WTC11 (cell line): ENCODE measurements around the gene SLC6A8. TPM values are rescaled to one million over a fixed set of nuclear protein-coding genes. Genes with fewer than 3 reads are reported as not detected.

Source experiments
- ATAC-seq: fragments of 200-7000 bp; cut with Tn5 transposase; 2 replicates; pipeline ENCODE4 v1.10.0; 2021; ENCODE audit warnings: mild to moderate bottlenecking, moderate library complexity
- CTCF ChIA-PET: fragments of 300-600 bp; sonication (Branson Sonifier 250); formaldehyde crosslinking; loops from one replicate; lab custom pipeline; 2021; ENCODE audit warnings: antibody characterized with exemption; lab: Charles Lee
- POLR2A ChIA-PET: fragments of 350-600 bp; sonication (Branson Sonifier 250); formaldehyde crosslinking; loops from one replicate; lab custom pipeline; 2021; ENCODE audit warnings: antibody characterized with exemption; lab: Charles Lee
- DNase-seq: peaks from one replicate; pipeline ENCODE4 v3.0.0; 2021; ENCODE audit warnings: low spot score
- H3K27ac Mint-ChIP-seq: 2 replicates; pipeline ENCODE4 v1.8.0; 2021; ENCODE audit warnings: mixed read lengths
- H3K27me3 Mint-ChIP-seq: 2 replicates; pipeline ENCODE4 v1.8.0; 2021; ENCODE audit warnings: low read depth, mild to moderate bottlenecking, moderate library complexity, mixed read lengths
- H3K36me3 Mint-ChIP-seq: 2 replicates; pipeline ENCODE4 v1.8.0; 2021; ENCODE audit warnings: mixed read lengths
- H3K4me1 Mint-ChIP-seq: 2 replicates; pipeline ENCODE4 v1.8.0; 2022; ENCODE audit warnings: mixed read lengths
- H3K4me3 Mint-ChIP-seq: 2 replicates; pipeline ENCODE4 v1.8.0; 2021; ENCODE audit warnings: mild to moderate bottlenecking, moderate library complexity, mixed read lengths
- H3K9me3 Mint-ChIP-seq: 2 replicates; pipeline ENCODE4 v1.8.0; 2021; ENCODE audit warnings: mixed read lengths
- CBFB ChIP-seq: sonication (generic); formaldehyde crosslinking; IDR thresholded peaks from 2 replicates; pipeline ENCODE4 v1.8.1; 2022; ENCODE audit warnings: mild to moderate bottlenecking, low read depth, missing genetic modification reagents
- CREM ChIP-seq: sonication (generic); formaldehyde crosslinking; IDR thresholded peaks from 2 replicates; pipeline ENCODE4 v1.8.1; 2022; ENCODE audit warnings: mild to moderate bottlenecking, missing genetic modification reagents, moderate library complexity
- ETV6 ChIP-seq: sonication (generic); formaldehyde crosslinking; IDR thresholded peaks from 2 replicates; pipeline ENCODE4 v1.8.1; 2022; ENCODE audit warnings: mild to moderate bottlenecking, missing genetic modification reagents
- GRHL2 ChIP-seq: fragments of 250-450 bp; sonication (Bioruptor Pico); IDR thresholded peaks from 2 replicates; pipeline ENCODE4 v1.8.0; 2022; ENCODE audit warnings: mild to moderate bottlenecking, moderate library complexity; ENCODE audit not compliant: insufficient replicate concordance, severe bottlenecking
- HMGA2 ChIP-seq: fragments of 250-450 bp; sonication (Bioruptor Pico); IDR thresholded peaks from 2 replicates; pipeline ENCODE4 v1.4.0; 2021; ENCODE audit warnings: mild to moderate bottlenecking, moderate library complexity
- JAZF1 ChIP-seq: fragments of 250-450 bp; sonication (Bioruptor Pico); IDR thresholded peaks from 2 replicates; pipeline ENCODE4 v1.9.0; 2021; ENCODE audit warnings: moderate library complexity, mild to moderate bottlenecking, inconsistent platforms
- MXD4 ChIP-seq: fragments of 250-450 bp; sonication (Bioruptor Pico); IDR thresholded peaks from 2 replicates; pipeline ENCODE4 v1.8.0; 2021; ENCODE audit warnings: mild to moderate bottlenecking, moderate library complexity, borderline replicate concordance
- MYBL2 ChIP-seq: sonication (generic); formaldehyde crosslinking; IDR thresholded peaks from 2 replicates; pipeline ENCODE4 v1.8.1; 2023; ENCODE audit warnings: mild to moderate bottlenecking, moderate library complexity, missing genetic modification reagents
- NFATC4 ChIP-seq: fragments of 250-450 bp; sonication (Bioruptor Pico); IDR thresholded peaks from 2 replicates; pipeline ENCODE4 v1.9.0; 2021; ENCODE audit warnings: mild to moderate bottlenecking
- NR1H2 ChIP-seq: sonication (generic); formaldehyde crosslinking; IDR thresholded peaks from 2 replicates; pipeline ENCODE4 v1.9.0; 2021; ENCODE audit warnings: mild to moderate bottlenecking, moderate library complexity, missing genetic modification reagents
- PRRX2 ChIP-seq: fragments of 250-450 bp; sonication (Bioruptor Pico); IDR thresholded peaks from 2 replicates; pipeline ENCODE4 v1.8.0; 2021; ENCODE audit warnings: mild to moderate bottlenecking
- ZNF121 ChIP-seq: sonication (generic); formaldehyde crosslinking; IDR thresholded peaks from 2 replicates; pipeline ENCODE4 v1.8.0; 2023; ENCODE audit warnings: missing genetic modification reagents
- ZNF138 ChIP-seq: sonication (generic); formaldehyde crosslinking; conservative IDR thresholded peaks from 2 replicates; pipeline ENCODE4 v1.8.1; 2022; ENCODE audit warnings: mild to moderate bottlenecking, moderate library complexity, missing genetic modification reagents
- ZNF219 ChIP-seq: sonication (generic); formaldehyde crosslinking; IDR thresholded peaks from 2 replicates; pipeline ENCODE4 v1.8.0; 2023; ENCODE audit warnings: missing genetic modification reagents, mild to moderate bottlenecking, borderline replicate concordance
- ZNF232 ChIP-seq: sonication (generic); formaldehyde crosslinking; IDR thresholded peaks from 2 replicates; pipeline ENCODE4 v1.8.0; 2022; ENCODE audit warnings: mild to moderate bottlenecking, missing genetic modification reagents
- ZNF423 ChIP-seq: fragments of 250-450 bp; sonication (Bioruptor Pico); IDR thresholded peaks from 2 replicates; pipeline ENCODE4 v2.1.2; 2022; ENCODE audit warnings: mild to moderate bottlenecking, moderate library complexity
- total RNA-seq: library from RNA; stranded (reverse); gene quantifications from 3 replicates; pipeline ENCODE4 v1.2.3, GENCODE V29; 2021
- TF ChIP-seq, protein P1 (sequence below): fragments of 250-450 bp; sonication (Bioruptor Pico); IDR thresholded peaks from 2 replicates; pipeline ENCODE4 v1.9.0; 2021; ENCODE audit warnings: moderate library complexity, mild to moderate bottlenecking, inconsistent platforms, borderline replicate concordance
- TF ChIP-seq, protein P2 (sequence below): sonication (generic); formaldehyde crosslinking; IDR thresholded peaks from 2 replicates; pipeline ENCODE4 v1.8.1; 2023; ENCODE audit warnings: mild to moderate bottlenecking, missing genetic modification reagents, borderline replicate concordance
- TF ChIP-seq, protein P3 (sequence below): sonication (generic); formaldehyde crosslinking; IDR thresholded peaks from 2 replicates; pipeline ENCODE4 v1.8.1; 2023; ENCODE audit warnings: mild to moderate bottlenecking, missing genetic modification reagents, moderate library complexity
- TF ChIP-seq, protein P4 (sequence below): sonication (generic); formaldehyde crosslinking; conservative IDR thresholded peaks from 2 replicates; pipeline ENCODE4 v1.8.1; 2023; ENCODE audit warnings: mild to moderate bottlenecking, low read depth, missing genetic modification reagents, moderate library complexity
- TF ChIP-seq, protein P5 (sequence below): sonication (generic); formaldehyde crosslinking; IDR thresholded peaks from 2 replicates; pipeline ENCODE4 v1.8.0; 2022; ENCODE audit warnings: missing genetic modification reagents
- TF ChIP-seq, protein P6 (sequence below): fragments of 200-600 bp; IDR thresholded peaks from 2 replicates; pipeline ENCODE4 v1.8.0; 2022; ENCODE audit warnings: antibody characterized with exemption

SLC6A8 gene
- total RNA-seq, 1 experiment from 2014 or later: 112 TPM

DNA sequence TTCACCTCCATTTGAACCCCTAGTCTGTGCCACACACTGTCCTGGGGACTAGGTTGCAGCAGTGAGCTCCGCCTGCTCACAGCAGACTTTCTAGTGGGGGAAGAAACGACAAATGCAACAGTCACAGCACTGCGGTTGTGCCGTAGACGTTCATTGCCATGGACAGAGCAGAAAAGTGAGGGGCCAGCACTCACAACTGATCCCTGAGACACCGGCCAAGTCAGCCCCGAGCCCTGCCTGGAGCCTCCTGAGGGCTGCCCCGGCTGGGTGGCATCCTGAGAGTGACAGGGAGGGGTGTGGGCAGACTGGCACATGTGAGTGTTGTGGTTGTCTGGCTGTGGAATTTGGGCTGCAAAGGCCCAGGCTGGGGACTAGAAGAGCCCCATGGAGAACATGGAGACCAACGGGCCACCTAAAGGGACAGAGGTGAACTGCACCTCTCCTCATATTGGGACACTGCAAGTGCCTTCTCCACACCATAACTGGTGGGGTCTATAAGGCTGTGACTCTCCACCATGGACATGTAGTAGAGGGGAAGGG, 36.1 kb upstream of the SLC6A8 start (continued):
- TF ChIP-seq MYBL2 (CRISPR knock-in tag) (no peak), ZNF219 (no peak)

DNA sequence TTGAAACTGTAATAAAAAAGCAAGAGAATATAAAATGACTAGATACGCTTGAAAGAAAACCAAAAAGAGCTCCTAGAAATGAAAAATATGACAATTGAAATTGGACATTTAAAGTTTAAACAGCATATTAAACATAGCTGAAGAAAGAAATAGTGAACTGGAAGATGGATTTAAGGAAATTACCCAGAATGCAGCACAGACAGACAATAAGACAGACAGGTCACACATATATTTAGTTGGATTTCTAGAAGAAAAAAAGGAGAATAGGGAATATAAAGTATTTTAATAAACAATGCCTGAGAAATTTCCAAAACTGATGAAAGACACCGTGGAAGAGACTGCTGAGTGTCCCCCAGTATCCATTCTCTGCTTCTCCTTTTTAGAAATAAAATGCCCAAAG, 34.2 kb upstream of the SLC6A8 start:
- DNase-seq (no peak), ATAC-seq (no peak)
- Mint-ChIP-seq H3K9me3 (no peaks in the 10 kb centered on the region; the same call in 1 of the 2 replicates), H3K4me1 (no peaks in the 10 kb centered on the region), H3K27ac (no peak overlapping the region), H3K27me3 (peaks cover 13% of the 10 kb centered on the region), H3K4me3 (no peak overlapping the region), H3K36me3 (no peaks in the 10 kb centered on the region)
- ChIA-PET POLR2A (no interaction called here), CTCF (interaction anchor here (1.2 to 1.6 kb wide), 2 partner anchors 9 to 15 kb away, joined by 3 to 6 read pairs; no protein-coding TSS in a partner anchor)
- TF ChIP-seq ZNF232 (CRISPR knock-in tag) (no peak), HMGA2 (CRISPR knock-in tag) (no peak), NR1H2 (no peak), ZNF423 (CRISPR knock-in tag) (no peak), MXD4 (CRISPR knock-in tag) (no peak), NFATC4 (CRISPR knock-in tag) (no peak), JAZF1 (no peak), GRHL2 (no peak), ETV6 (CRISPR knock-in tag) (no peak)
- TF ChIP-seq, protein P1, sequence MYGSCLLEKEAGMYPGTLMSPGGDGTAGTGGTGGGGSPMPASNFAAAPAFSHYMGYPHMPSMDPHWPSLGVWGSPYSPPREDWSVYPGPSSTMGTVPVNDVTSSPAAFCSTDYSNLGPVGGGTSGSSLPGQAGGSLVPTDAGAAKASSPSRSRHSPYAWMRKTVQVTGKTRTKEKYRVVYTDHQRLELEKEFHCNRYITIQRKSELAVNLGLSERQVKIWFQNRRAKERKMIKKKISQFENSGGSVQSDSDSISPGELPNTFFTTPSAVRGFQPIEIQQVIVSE (CRISPR knock-in tag): no peak
- TF ChIP-seq, protein P2, sequence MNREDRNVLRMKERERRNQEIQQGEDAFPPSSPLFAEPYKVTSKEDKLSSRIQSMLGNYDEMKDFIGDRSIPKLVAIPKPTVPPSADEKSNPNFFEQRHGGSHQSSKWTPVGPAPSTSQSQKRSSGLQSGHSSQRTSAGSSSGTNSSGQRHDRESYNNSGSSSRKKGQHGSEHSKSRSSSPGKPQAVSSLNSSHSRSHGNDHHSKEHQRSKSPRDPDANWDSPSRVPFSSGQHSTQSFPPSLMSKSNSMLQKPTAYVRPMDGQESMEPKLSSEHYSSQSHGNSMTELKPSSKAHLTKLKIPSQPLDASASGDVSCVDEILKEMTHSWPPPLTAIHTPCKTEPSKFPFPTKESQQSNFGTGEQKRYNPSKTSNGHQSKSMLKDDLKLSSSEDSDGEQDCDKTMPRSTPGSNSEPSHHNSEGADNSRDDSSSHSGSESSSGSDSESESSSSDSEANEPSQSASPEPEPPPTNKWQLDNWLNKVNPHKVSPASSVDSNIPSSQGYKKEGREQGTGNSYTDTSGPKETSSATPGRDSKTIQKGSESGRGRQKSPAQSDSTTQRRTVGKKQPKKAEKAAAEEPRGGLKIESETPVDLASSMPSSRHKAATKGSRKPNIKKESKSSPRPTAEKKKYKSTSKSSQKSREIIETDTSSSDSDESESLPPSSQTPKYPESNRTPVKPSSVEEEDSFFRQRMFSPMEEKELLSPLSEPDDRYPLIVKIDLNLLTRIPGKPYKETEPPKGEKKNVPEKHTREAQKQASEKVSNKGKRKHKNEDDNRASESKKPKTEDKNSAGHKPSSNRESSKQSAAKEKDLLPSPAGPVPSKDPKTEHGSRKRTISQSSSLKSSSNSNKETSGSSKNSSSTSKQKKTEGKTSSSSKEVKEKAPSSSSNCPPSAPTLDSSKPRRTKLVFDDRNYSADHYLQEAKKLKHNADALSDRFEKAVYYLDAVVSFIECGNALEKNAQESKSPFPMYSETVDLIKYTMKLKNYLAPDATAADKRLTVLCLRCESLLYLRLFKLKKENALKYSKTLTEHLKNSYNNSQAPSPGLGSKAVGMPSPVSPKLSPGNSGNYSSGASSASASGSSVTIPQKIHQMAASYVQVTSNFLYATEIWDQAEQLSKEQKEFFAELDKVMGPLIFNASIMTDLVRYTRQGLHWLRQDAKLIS (CRISPR knock-in tag): no peak

DNA sequence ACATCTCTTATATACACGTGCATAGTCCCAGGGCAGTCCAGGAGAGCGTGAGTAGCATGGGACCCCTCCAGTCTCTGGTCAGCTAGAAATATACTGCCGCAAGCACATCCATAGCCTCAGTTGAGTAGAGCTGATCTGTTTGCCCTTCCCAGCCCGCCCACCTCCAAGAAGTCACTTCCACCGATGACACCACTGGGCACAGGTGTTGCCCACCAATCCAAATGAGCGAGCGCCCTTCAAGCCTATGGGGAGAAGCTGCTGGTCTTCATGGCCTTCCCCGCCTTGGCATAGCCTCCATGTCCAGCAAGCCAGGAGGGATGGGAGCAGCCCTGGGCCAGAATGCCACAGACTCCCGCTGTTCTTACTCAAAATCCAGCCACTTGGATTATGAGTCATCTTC, 30.6 kb upstream of the SLC6A8 start:
- ATAC-seq (no peak), DNase-seq (no peak)
- no peak overlapping the region for H3K4me3 Mint-ChIP-seq
- ChIA-PET POLR2A (interaction anchor here (0.7 kb wide), 1 partner anchor 112 kb away, joined by 5 read pairs; no protein-coding TSS in a partner anchor), CTCF (interaction anchor here (0.6 to 2.3 kb wide), 8 partner anchors 10 to 397 kb away, joined by 3 to 11 read pairs (median 5); partner anchors contain the start of gene PNCK)
- H3K27me3 Mint-ChIP-seq: peaks cover 24% of the 10 kb centered on the region
- no peaks in the 10 kb centered on the region for H3K36me3 Mint-ChIP-seq
- peaks cover 4% of the 10 kb centered on the region; the same call in 1 of the 2 replicates for H3K9me3 Mint-ChIP-seq
- no peak overlapping the region for H3K27ac Mint-ChIP-seq
- no peaks in the 10 kb centered on the region for H3K4me1 Mint-ChIP-seq
- TF ChIP-seq, protein P3, sequence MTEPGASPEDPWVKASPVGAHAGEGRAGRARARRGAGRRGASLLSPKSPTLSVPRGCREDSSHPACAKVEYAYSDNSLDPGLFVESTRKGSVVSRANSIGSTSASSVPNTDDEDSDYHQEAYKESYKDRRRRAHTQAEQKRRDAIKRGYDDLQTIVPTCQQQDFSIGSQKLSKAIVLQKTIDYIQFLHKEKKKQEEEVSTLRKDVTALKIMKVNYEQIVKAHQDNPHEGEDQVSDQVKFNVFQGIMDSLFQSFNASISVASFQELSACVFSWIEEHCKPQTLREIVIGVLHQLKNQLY (CRISPR knock-in tag): no peak
- TF ChIP-seq, protein P4, sequence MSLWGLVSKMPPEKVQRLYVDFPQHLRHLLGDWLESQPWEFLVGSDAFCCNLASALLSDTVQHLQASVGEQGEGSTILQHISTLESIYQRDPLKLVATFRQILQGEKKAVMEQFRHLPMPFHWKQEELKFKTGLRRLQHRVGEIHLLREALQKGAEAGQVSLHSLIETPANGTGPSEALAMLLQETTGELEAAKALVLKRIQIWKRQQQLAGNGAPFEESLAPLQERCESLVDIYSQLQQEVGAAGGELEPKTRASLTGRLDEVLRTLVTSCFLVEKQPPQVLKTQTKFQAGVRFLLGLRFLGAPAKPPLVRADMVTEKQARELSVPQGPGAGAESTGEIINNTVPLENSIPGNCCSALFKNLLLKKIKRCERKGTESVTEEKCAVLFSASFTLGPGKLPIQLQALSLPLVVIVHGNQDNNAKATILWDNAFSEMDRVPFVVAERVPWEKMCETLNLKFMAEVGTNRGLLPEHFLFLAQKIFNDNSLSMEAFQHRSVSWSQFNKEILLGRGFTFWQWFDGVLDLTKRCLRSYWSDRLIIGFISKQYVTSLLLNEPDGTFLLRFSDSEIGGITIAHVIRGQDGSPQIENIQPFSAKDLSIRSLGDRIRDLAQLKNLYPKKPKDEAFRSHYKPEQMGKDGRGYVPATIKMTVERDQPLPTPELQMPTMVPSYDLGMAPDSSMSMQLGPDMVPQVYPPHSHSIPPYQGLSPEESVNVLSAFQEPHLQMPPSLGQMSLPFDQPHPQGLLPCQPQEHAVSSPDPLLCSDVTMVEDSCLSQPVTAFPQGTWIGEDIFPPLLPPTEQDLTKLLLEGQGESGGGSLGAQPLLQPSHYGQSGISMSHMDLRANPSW (CRISPR knock-in tag): no peak
- TF ChIP-seq ZNF138 (CRISPR knock-in tag) (no peak), ZNF121 (CRISPR knock-in tag) (no peak), CBFB (no peak), CREM (CRISPR knock-in tag) (no peak), PRRX2 (CRISPR knock-in tag) (no peak)
- TF ChIP-seq, protein P5, sequence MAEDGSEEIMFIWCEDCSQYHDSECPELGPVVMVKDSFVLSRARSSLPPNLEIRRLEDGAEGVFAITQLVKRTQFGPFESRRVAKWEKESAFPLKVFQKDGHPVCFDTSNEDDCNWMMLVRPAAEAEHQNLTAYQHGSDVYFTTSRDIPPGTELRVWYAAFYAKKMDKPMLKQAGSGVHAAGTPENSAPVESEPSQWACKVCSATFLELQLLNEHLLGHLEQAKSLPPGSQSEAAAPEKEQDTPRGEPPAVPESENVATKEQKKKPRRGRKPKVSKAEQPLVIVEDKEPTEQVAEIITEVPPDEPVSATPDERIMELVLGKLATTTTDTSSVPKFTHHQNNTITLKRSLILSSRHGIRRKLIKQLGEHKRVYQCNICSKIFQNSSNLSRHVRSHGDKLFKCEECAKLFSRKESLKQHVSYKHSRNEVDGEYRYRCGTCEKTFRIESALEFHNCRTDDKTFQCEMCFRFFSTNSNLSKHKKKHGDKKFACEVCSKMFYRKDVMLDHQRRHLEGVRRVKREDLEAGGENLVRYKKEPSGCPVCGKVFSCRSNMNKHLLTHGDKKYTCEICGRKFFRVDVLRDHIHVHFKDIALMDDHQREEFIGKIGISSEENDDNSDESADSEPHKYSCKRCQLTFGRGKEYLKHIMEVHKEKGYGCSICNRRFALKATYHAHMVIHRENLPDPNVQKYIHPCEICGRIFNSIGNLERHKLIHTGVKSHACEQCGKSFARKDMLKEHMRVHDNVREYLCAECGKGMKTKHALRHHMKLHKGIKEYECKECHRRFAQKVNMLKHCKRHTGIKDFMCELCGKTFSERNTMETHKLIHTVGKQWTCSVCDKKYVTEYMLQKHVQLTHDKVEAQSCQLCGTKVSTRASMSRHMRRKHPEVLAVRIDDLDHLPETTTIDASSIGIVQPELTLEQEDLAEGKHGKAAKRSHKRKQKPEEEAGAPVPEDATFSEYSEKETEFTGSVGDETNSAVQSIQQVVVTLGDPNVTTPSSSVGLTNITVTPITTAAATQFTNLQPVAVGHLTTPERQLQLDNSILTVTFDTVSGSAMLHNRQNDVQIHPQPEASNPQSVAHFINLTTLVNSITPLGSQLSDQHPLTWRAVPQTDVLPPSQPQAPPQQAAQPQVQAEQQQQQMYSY (CRISPR knock-in tag): no peak
- TF ChIP-seq, protein P6, sequence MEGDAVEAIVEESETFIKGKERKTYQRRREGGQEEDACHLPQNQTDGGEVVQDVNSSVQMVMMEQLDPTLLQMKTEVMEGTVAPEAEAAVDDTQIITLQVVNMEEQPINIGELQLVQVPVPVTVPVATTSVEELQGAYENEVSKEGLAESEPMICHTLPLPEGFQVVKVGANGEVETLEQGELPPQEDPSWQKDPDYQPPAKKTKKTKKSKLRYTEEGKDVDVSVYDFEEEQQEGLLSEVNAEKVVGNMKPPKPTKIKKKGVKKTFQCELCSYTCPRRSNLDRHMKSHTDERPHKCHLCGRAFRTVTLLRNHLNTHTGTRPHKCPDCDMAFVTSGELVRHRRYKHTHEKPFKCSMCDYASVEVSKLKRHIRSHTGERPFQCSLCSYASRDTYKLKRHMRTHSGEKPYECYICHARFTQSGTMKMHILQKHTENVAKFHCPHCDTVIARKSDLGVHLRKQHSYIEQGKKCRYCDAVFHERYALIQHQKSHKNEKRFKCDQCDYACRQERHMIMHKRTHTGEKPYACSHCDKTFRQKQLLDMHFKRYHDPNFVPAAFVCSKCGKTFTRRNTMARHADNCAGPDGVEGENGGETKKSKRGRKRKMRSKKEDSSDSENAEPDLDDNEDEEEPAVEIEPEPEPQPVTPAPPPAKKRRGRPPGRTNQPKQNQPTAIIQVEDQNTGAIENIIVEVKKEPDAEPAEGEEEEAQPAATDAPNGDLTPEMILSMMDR: no peak
